GM19023 (cell line): Measurements from ENCODE around the gene SLC26A11.

Source experiments
- ATAC-seq: cut with Tn5 transposase; IDR thresholded peaks from one replicate; pipeline ENCODE4 v1.9.1; 2021; ENCODE audit warnings: mild to moderate bottlenecking, moderate library complexity; ENCODE audit not compliant: unreplicated experiment

Gene SLC26A11

DNA sequence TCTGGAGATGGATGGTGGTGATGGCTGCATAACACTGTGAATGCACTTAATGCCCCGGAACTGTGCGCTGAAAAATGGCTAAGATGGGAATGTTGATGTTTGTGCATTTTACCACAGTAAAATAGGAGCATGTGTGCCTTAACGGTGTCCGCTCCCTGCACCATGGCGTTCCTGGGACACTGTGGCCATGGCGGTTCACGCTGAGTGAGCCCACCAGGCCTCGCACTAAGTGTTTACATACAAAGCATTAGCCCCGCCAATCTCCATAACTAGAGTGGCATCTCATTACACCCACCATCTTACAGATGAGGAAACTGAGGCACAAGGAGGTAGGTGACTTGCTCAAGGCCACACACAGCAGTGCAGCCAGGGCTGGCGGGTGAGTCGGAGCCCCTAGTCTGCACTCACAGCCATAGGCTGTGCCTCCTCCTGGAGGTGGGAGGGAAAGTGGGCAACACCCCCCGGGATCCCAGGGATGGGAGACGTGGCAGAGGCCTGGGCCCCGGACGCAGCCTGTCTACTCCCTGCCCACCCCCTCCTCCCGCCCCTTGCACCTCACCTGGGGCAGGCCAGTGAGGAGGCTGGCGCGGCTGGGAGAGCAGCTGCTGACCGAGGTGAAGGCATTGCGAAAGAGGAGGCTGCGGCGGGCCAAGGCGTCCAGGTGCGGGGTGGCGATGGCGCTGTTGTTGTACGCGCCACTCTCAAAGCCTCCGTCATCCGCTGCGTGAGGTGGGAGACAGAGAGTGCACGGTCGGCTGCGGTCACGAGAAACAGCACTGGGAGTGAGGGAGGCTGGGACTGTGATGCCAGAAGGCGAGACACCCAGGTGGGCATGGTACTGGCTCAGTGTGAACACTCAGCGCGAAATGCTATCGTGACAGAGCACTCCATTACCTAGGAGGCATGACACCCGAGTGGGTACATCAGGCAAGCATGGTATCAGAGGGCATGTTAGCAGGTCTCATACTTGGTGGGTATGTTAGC is 3.5 kb upstream of the SLC26A11 start:
- no peak for ATAC-seq

DNA sequence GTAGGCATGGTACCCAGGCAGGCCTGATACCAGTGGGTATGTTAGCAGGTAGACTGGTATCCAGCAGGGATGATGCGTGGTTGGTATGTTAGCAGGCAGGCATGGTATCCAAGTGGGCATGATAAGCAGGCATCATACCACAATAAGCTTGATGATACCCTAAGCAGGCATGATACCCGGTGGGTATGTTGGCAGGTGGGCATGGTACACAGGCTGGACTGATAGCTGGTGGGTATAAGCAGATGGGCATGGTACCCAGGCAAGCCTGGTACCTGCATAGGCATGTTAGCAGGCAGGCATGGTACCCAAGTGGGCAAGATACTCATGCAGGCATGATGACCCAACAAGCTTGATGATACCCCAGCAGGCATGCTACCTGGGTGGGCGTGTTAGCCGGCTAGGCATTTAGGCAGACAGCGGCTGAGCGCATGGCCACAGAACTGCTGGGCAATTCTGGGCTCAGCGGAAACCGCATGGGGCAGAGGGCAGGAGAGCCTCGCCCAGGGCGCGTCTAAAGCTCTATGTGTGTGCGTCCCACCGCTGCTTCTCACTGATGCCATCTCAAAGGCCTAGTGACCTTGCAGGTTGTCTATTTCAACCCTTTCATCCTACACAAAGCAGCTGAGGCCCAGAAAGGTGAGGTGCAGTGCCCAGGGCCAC is 2.4 kb upstream of the SLC26A11 start:
- ATAC-seq: no peak

- no peak for ATAC-seq
Measured at GRCh38 chr17:80218391-80218790, 1.8 kb upstream of the SLC26A11 start.

- ATAC-seq: peak; percentile 42
Measured at GRCh38 chr17:80219013-80219762, 1.0 kb upstream of the SLC26A11 start.

DNA sequence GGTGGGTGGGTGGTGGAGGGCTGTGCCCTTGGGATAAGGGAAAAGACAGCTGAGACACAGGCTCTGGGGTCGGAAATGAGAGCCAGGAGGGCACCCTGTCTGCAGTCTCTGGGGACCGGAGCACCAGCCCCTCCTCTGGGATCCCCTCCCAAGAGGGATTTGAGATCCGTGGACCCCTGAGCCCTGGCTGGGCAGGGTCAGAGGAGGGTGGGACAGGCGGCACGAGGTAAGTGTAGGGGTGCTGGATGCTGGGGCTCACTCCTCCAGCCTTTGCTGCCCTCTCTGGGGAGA is 519 bp upstream of the SLC26A11 start:
- peak; percentile 28 for ATAC-seq

DNA sequence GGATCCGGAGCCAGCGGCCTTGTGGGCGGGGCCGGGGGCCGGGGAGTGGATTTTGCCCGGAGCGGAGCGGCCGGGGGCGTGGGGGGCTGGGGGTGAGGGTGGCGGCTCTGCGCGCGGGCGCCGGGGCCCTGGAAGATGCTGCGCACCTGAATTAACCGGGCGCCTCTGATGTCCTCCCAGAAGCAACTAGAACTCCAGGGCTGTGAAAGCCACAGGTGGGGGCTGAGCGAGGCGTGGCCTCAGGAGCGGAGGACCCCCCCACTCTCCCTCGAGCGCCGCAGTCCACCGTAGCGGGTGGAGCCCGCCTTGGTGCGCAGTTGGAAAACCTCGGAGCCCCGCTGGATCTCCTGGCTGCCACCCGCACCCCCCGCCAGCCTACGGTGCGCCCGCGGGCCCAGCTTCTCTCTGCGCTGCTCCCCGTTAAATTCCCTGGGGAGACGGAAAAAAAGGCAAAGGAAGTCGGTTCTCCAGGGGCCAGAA is 549 bp downstream of the SLC26A11 start:
- ATAC-seq: no peak

DNA sequence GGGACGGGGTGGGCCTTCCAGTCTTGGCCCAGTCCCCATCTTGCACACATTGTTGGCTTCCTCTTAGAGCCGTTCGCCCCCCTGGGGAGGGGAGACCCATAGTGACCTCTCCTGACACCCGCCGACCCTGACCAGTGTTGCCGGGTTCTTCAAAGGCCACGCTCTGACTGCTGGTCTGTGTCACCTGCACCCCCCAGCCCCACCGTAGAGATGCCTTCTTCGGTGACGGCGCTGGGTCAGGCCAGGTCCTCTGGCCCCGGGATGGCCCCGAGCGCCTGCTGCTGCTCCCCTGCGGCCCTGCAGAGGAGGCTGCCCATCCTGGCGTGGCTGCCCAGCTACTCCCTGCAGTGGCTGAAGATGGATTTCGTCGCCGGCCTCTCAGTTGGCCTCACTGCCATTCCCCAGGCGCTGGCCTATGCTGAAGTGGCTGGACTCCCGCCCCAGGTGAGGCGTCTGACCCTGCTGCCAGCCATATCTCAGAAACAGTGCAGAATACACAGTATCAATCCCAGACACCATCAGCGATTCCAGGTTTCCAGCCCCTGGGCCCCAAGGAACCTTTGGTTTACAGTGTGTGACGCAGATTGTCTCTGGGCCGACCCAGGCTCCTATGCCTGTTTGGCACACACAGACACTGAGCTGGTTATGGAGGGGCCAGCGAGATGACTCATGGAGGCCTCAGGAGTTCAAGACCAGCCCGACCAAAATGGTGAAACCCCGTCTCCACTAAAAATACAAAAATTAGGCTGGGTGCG is 1.3 kb downstream of the SLC26A11 start:
- no peak for ATAC-seq

GRCh38 chr17:80222376-80223141 is 2.3 kb downstream of the SLC26A11 start:
- ATAC-seq: no peak

DNA sequence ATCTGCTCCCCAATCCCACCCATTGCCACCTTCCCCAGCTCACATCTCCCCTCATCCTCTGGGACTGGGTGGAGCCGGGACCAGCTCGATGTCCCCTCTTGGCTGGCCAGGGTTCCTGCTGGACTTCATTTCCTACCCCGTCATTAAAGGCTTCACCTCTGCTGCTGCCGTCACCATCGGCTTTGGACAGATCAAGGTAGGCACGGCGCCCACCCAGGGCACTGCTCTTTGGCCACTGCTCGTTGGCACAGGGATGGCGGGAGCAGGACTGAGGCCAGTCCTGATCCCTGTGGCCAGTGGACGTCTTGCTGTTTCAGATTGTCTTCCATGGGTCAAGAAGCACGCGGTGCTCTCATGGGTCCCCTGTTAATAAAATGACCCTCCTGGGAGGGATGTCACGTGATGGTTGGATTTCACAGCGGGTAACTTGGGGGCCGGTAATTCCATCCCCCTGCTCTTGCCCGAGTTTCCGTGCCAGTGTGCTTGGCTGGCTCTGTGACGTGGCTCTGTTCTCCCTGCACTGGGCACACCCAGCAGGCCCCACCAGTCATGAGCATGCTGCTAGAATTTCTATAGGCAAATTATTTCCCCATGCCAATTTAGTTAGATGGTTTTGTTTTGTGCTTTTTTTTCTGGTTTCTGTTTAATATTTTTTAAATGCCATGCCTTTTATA is 3.1 kb downstream of the SLC26A11 start:
- no peak for ATAC-seq

GRCh38 chr17:80223838-80224497 is 3.7 kb downstream of the SLC26A11 start:
- no peak for ATAC-seq

GRCh38 chr17:80224683-80225082 is 4.5 kb downstream of the SLC26A11 start:
- no peak for ATAC-seq

DNA sequence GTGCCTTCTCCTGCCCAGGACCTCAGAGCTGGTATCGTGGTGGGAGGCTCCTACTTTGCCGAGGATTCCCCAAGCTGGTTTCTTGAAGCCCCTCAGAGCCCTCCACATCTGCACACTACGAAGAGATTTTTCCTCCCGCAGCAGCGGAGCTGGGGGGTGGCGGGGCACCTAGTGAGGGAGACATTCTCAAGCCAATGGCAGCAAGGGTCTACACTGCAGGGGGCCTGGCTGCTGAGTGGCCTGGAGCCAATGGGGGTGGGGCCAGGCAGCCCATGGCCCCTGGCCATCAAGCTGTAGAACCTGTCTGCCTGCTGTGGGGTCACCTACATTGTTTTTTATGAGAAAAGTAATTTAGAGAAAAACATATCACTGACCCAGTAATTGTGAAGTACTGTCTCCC is 5.0 kb downstream of the SLC26A11 start:
- no peak for ATAC-seq

GRCh38 chr17:80227156-80227555 is 6.9 kb downstream of the SLC26A11 start:
- no peak for ATAC-seq

GRCh38 chr17:80227666-80228065 is 7.4 kb downstream of the SLC26A11 start:
- no peak for ATAC-seq

DNA sequence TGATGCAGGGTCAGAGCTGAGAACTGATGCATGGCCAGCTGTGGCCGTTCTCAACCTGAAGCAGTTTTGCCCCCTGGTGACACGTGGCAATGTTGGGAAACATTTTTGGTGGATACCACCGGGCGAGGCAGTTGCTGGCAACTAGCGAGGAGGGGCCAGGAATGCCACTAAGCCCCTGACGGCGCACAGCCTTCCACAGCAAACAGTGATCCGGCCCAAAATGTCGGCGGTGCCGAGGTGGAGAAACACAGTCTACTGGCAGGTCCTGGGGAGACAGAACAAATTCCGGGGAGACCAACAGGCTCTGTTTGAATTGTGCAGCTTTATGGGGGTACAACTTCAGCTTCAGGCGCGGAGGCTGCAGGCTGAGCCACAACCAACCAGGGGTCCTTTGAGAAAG is 8.2 kb downstream of the SLC26A11 start:
- no peak for ATAC-seq

DNA sequence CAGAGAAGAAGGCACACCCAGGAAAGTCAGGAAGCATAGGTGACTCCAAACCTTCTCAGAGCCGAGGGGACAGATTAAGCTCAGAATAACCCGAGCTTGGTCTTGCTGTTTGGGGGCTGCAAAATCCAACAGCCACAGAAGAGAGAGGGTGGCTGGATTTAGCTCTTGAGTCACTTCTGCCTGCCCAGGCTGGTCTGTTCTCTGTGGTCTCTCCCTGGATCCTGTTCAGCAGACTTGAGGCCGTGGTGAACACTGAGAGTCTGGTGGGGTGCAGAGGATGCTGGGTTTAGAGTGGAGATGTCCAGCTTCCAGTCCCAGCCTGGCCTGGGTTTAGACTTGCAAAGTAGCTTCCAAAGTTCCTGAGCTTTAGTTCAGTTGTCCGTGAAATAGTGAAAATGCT is 8.8 kb downstream of the SLC26A11 start:
- ATAC-seq: no peak

DNA sequence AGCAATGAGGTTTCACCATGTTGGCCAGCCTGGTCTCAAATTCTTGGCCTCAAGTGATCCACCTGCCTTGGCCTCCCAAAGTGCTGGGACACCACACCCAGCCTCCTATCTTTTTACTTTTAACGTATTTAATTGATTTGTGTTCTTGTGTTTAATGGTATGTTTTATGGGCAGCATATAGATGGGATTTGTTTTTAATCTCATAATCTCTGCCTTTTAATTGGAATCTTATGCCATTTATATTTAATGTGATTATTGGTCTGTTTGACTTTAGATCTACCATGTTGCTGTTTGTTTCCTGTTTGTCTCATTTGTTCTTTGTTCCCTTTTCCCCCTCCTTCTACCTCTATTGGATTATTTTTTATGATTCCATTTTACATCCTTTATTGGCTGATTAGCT is 12.2 kb downstream of the SLC26A11 start:
- no peak for ATAC-seq

GRCh38 chr17:80233202-80233601 is 13.0 kb downstream of the SLC26A11 start:
- no peak for ATAC-seq

DNA sequence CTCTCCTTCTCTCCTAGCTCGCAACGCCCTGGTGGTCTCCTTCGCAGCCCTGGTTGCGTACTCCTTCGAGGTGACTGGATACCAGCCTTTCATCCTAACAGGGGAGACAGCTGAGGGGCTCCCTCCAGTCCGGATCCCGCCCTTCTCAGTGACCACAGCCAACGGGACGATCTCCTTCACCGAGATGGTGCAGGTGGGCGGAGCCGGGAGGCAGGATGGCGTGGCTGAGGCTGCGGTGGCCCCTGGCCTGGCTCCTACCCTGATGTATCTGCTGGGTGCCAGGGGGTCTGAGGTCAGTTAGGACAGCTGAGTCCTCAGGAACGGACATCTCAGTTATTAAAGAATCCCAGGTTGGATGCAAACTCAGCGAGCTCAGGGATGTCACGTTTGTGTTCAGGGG is 16.7 kb downstream of the SLC26A11 start:
- no peak for ATAC-seq
